DOHH2 (cell line): ENCODE data around the gene CTRL.

ENCODE experiments used
- CTCF ChIP-seq: fragments of 200-600 bp; sonication (generic); IDR thresholded peaks from one replicate; pipeline ENCODE4 v1.5.1; 2014; ENCODE audit warnings: antibody characterized with exemption, mild to moderate bottlenecking, low read depth, low read length; ENCODE audit not compliant: poor library complexity, severe bottlenecking
- EZH2phosphoT487 ChIP-seq: fragments of 200-600 bp; sonication (generic); IDR thresholded peaks from 2 replicates; pipeline ENCODE4 v1.6.1; 2017; ENCODE audit warnings: borderline replicate concordance, mild to moderate bottlenecking, antibody characterized with exemption, low read length, moderate library complexity, mixed read lengths

DNA sequence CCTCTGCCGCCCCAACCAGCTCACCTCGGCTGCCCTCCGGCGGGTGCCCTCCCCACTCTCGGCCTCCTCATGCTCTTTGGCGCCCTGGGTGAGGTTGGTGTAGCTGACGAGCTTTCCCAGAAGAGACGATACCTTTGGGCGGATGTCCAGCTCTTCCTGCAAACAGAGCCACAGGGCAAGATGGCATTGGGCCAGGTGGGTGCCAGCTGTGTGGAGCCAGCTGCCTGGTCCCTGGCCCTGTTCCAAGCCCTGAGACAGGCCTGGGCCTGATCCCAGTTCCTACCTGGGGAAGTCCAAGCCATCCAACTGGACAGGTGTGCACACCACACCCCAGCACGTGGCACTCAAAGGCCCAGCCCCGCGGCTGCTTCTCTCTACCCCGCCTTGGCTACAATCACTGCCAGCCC, 29.9 kb upstream of the CTRL start:
- no peak for TF ChIP-seq CTCF
- no peak for TF ChIP-seq EZH2phosphoT487
